GM19463 (cell line): ENCODE data around the gene SEMG1.

Source experiments
- ATAC-seq: cut with Tn5 transposase; IDR thresholded peaks from one replicate; pipeline ENCODE4 v1.9.1; 2021; ENCODE audit warnings: mild to moderate bottlenecking, moderate library complexity; ENCODE audit not compliant: unreplicated experiment

SEMG1 gene

DNA sequence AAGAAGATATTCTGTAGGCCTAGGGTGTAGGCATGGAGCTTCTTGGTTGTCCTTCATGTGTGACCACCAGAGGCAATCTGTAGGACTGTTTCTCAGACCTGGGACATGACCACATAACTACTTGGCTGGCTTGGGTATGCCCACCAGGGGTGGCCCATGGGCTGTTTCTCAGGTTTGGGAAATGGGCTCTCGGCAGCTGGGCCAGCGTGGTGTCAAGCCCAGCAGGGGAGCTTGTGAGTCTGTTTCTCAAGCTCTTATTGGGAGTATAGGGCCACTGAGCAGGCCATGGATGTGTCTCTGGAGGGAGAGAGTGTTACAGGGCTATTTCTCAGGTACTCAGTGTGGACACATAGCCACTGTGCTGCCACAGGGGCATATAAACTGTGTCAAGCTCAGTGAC lies 11.8 kb downstream of the SEMG1 start:
- ATAC-seq = no peak

DNA sequence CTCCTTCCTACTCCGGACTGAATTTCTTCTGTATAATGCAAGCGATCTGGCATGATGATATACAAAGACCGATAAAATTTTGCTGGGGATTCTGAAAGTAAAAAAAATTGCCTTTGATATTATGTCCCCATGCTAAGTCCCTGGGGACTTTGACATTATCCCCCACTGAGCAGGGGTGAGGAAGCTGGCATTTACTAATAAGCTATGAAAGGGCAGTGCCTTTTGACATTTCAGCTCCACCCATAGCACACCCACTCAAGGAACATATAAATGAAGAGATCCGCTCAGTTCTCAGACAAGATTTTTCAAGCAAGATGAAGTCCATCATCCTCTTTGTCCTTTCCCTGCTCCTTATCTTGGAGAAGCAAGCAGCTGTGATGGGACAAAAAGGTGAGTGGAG lies 14.2 kb downstream of the SEMG1 start, which contains the start of gene SEMG2:
Gene SEMG2, plus strand, starts transcription at position 298 of the 400 bp plus-strand sequence. Its CDS starts 17 bp downstream, at position 315.
- ATAC-seq = no peak

DNA sequence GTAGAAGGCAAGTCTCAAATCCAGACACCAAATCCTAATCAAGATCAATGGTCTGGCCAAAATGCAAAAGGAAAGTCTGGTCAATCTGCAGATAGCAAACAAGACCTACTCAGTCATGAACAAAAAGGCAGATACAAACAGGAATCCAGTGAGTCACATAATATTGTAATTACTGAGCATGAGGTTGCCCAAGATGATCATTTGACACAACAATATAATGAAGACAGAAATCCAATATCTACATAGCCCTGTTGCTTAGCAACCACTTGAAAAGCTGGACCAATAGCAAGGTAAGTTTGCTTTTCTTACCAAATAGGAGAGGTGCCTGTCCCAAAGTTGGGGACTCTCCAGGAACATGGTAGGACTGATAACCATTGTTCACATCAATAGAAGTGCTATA lies 16.3 kb downstream of the SEMG1 start:
- ATAC-seq = no peak

GRCh38 chr20:45226287-45226686 lies 19.5 kb downstream of the SEMG1 start:
- ATAC-seq = no peak

GRCh38 chr20:45229264-45230056 lies 22.6 kb downstream of the SEMG1 start:
- ATAC-seq = no peak

GRCh38 chr20:45230631-45231030 lies 23.8 kb downstream of the SEMG1 start:
- no peak for ATAC-seq

DNA sequence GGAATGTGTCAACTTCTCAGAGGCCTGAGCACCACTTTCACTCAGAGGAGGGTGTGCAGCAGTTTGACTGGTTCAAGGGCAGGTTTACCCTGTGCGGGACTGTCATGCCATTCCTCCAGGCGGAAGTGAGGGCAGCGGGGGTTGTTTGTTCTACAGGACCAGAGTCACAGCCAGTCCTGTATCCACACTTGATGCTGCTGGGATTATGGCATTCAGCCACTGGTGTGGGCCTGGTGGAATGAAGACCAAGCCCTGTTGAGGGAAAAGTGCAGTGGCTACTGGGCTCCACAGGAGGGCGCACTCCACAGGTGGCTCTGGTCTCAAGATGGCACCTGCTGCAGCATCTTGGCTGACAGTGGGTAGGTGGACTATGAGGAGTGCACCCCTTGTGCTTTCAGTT lies 29.2 kb downstream of the SEMG1 start:
- no peak for ATAC-seq

DNA sequence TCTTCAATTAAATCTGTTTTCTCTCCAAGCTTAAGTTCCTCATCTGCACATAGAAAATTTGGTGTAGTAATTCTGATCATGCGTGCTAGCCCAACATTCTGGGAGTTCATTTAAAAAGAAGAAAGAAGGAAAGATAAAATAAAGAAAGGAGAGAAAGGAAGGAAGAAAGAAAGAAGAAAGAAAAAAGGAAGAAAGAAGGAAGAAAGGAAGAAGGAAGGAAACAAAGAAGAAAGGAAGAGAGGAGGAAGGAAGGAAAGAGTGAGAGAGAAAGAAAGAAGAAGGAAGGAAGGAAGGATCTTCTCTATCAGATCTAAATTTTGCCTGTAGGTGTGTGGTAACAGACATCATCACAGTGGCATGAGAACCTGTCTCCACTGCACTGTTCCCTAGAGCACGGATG lies 31.3 kb downstream of the SEMG1 start:
- ATAC-seq = no peak

DNA sequence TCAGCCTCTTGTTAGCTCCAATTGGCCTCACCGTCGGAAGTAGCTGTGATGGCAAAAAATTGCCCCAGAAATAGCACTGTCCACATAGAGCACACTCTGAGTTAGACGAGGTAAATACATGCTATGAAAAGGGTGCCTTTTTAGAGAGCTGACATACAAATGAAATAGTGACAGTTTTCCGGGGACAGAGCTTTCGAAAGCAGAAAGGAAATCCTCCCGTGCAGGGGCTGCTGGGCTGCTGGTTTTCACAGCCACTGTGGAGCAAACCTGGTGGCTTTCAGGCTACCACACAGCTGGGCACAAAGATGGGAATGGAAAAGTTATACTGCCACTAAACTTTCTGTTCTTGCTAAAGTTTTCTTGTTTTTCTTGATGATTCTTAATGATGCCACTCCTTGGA lies 39.3 kb downstream of the SEMG1 start:
- no peak for ATAC-seq

GRCh38 chr20:45247865-45248264 lies 41.0 kb downstream of the SEMG1 start:
- ATAC-seq = no peak

DNA sequence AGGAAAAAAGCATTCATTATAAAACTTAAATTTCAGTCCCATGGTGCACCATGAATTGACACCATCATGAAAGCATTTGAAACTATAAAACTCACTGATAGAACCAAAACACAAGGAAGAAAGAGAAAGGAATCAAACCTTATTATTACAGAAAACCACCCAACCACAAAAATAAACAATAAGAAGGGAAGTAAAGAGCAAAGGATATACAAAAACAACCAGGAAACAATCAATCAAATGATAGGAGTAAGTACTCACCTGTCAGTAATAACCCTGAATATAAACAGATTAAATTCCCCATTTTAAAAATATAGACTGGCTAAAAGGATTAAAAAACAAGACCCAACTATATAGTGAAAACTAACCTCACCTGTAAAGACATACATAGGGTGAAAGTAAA lies 41.8 kb downstream of the SEMG1 start:
- no peak for ATAC-seq

- no peak for ATAC-seq
These were observed 45.2 kb downstream of the SEMG1 start for GRCh38 chr20:45251884-45252560.

- no peak for ATAC-seq
These were observed 46.4 kb downstream of the SEMG1 start for GRCh38 chr20:45253261-45253660.

DNA sequence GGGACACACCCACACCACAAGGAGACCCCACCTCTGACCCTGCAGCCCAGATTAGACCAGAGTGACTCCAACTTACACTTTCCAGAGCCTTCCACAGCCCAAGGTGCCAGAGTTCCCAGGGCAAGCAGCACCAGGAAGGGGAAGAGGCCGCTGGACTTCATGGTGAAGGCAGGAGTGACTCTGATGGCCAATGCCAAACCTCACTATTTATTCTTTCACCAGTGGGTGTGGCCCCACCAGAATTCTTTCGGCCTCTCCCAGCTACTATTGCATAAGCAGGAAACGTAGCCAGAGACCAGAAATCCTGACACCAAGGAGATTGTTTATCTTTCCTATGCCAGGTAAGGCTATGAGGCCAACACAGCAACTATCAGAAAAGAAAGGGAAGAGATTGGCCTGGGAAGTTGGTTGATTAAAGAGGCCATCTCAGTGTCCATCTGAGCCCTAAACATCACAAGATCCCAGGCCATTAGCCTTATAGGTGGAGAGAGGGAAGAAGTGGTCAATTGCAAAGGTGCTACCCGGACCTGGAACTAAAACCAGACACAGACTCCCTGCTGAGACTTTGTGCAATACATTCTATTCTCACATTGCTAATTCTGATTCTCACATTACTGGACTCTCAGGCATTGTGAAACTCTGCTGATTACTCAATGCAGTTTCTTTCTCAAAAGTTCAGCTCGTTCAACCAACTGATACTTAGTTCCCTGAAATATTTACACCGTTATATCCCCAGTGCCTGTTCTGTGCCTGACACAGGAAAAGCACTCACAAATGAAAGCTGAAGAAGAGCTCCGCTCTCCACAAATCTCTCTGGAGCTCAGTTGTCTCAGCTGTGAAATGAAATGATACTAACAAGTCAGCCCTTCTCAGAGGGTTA lies 47.8 kb downstream of the SEMG1 start, which contains the start of gene SLPI:
Gene SLPI, minus strand, starts transcription at position 182 of the 880 bp plus-strand sequence. Its CDS starts 21 bp downstream, at position 161.
- ATAC-seq = no peak

DNA sequence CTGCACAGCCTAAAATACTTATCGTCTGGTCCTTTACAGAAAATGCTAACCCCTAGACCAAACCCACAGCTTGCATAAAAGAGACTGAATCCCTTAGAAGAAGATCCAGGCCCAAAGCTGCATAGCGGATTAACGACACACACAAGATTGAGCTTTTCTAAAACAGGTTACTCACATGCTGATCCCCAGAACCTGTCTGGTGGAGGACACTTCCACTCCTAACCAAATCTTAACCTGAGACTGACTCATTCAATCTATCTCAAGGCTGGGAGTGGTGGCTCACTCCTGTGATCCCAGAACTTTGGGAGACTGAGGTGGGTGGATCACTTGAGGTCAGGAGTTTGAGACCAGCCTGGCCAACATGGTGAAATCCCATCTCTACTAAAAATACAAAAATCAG lies 50.3 kb downstream of the SEMG1 start:
- no peak for ATAC-seq

GRCh38 chr20:45257711-45258110 lies 50.9 kb downstream of the SEMG1 start:
- ATAC-seq = no peak

DNA sequence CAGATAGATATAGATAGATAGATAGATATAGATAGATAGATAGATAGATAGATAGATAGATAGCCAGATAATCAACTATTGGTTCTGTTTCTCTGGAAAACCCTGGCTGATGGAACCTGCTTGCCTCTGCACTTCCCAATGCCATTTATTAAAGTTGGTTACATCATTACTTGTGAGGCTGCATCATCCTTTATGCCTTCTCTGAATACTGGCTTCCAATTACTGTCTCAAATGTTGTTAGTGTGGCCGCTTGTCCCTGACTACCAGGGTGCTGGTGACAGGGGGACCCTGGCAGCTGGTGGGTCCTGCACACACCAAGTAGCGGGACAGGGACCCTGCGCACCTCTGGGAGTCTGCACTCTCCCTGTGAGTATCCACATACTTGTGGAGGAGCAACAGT lies 51.4 kb downstream of the SEMG1 start:
- no peak for ATAC-seq

- ATAC-seq = no peak
These were observed 51.8 kb downstream of the SEMG1 start for GRCh38 chr20:45258664-45259063.
